Stimulated activated CD4-positive, alpha-beta T cell treated with anti-CD3 and anti-CD28 coated beads, Interleukin-4, amount 100 ng/mL, for 4 hours (primary cell): ENCODE results near the gene AP2A1.
"Not testable (repeated sequence)": the region's sequence is repeated elsewhere in the genome, so short reads cannot be mapped to it uniquely, and the experiment has no call there.

Experiments
- DNase-seq, 2 experiments: peaks; one replicate each; pipeline ENCODE4 v3.0.0-alpha.2; 2020

AP2A1 gene

DNA sequence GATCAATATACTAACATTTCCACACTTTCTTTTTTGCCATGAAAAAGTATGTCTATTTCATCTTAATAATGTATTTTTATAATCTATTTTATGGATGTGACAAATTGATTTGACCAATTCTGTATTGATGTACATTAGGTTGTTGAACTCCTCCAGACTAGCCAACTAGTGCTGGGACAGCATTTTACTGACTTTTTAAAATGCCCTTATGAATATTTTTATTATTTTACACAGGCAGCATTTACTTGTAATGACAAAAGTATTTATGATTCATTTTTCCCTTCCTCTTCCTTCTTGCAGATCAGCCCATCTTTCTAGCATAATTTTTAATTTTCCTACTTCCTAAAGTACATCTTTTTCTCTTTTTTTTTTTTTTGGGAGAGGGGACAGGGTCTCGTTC lies 47.2 kb downstream of the AP2A1 start:
- DNase-seq, result no peak

DNA sequence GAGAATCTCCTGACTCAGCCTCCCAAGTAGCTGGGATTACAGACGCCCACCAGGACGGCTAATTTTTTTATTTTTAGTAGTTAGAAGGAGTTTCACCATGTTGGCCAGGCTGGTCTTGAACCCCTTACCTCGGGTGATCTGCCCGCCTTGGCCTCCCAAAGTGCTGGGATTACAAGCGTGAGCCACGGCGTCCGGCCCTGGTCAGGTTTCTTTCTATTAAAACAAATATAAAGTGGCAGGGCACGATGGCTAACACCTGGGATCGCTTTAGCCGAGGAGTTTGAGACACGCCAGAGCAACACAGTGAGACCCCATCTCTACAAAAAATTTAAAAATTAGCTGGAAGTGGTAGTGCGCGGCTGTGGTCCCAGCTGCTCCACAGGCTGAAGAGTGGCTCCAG lies 49.8 kb downstream of the AP2A1 start:
- no peak for DNase-seq

DNA sequence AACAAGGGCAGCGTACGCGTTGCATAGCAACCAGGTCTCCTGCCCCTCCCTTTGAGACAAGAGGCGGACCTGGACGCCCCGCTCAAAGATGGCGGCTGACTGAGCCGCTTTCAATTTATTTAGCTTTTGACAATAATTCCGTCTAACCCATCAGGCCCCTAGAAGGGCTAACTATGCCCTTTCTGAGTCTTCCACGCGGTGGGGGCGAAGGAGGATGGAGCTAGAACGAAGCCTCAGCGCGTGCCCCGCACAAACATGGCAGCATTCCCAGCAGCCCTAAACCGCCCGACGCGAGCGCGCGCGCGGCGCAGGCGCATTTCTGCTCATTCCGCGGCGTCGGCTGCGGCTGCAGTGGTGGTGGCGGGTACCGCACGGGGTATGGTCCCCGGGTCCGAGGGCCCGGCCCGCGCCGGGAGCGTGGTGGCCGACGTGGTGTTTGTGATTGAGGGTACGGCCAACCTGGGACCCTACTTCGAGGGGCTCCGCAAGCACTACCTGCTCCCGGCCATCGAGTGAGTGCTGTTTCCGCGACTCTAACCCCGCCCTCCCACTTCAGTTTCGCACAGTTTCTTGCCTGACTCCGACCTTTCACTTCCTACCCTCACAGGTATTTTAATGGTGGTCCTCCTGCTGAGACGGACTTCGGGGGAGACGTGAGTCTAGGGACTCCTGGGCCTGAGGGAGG lies 51.3 kb downstream of the AP2A1 start, which contains the start of gene MED25:
Gene MED25, plus strand, starts transcription at position 326 of the 685 bp plus-strand sequence. Its CDS starts 53 bp downstream, at position 379.
- DNase-seq, result peak; percentile 80 to 83

GRCh38 chr19:49818649-49819370 lies 52.0 kb downstream of the AP2A1 start:
- no peak for DNase-seq

GRCh38 chr19:49819452-49820115 lies 52.8 kb downstream of the AP2A1 start:
- not testable (repeated sequence) for DNase-seq

DNA sequence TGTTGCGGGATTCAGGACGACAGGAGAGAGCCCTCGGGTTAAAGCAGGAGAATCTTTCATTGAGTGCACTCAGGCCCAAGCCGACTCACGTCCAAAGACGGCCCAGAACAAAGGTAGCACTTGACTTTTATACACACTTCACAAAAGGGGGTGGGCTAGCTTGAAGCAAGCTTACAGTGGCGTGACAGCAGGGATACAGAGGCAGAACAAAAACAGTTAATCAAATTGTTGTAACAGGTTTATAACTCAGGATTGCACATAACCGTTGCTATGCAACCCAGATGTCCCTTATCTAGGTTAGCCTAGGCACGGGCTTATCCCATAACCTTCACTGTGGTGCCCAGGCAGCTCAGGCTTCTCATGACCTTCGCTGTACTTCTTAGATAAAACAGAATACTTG lies 53.3 kb downstream of the AP2A1 start:
- no peak for DNase-seq

GRCh38 chr19:49823472-49823871 lies 56.7 kb downstream of the AP2A1 start:
- no peak for DNase-seq

DNA sequence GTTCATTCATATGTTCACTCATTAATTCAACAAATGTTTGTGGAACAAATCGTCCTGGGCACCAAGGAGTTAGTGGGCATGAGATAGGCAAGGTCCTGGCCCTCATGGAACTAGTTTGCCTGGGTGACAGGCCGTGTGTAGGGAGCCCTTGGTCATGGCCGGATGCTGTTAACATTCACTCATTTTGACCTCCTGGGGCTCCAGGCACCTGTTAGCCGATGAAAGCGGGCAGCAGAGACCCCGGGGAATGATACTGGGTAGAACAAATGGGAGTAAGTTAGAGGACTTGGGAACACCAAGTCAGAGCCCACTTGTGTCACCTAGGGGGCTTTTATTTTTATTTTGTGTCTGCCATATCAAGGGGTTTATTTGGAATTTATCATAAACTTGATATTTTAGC lies 57.9 kb downstream of the AP2A1 start:
- DNase-seq, result no peak

GRCh38 chr19:49827034-49827433 lies 60.2 kb downstream of the AP2A1 start:
- DNase-seq, result no peak

DNA sequence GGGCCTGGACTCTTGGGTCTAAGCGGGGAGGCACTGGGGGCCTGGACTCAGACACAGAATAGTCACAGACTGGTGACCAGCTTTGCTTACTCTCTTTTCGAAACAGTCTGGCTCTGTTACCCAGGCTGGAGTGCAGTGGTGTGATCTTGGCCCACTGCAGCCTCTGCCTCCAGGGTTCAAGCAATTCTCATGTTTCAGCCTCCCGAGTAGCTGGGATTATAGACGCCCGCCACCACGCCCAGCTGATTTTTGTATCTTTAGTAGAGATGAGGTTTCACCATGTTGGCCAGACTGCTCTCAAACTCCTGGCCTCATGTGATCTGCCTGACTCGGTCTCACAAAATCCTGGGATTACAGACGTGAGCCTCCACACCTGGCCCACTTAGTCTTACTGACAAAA lies 62.4 kb downstream of the AP2A1 start:
- DNase-seq, result no peak

GRCh38 chr19:49829721-49830120 lies 62.9 kb downstream of the AP2A1 start:
- DNase-seq, result no peak

- DNase-seq, result no peak
Measured at GRCh38 chr19:49830766-49831165, 64.0 kb downstream of the AP2A1 start.

GRCh38 chr19:49831592-49831991 lies 64.8 kb downstream of the AP2A1 start:
- no peak for DNase-seq

- DNase-seq, result no peak
Measured at GRCh38 chr19:49832556-49832955, 65.8 kb downstream of the AP2A1 start.

- DNase-seq, result no peak
Measured at GRCh38 chr19:49833599-49833998, 66.8 kb downstream of the AP2A1 start.

- DNase-seq, result no peak
Measured at GRCh38 chr19:49835562-49835961, 68.8 kb downstream of the AP2A1 start.

- DNase-seq, result no peak
Measured at GRCh38 chr19:49836176-49837008, 69.6 kb downstream of the AP2A1 start.

- DNase-seq, result no peak
Measured at GRCh38 chr19:49837009-49837310, 70.2 kb downstream of the AP2A1 start.

DNA sequence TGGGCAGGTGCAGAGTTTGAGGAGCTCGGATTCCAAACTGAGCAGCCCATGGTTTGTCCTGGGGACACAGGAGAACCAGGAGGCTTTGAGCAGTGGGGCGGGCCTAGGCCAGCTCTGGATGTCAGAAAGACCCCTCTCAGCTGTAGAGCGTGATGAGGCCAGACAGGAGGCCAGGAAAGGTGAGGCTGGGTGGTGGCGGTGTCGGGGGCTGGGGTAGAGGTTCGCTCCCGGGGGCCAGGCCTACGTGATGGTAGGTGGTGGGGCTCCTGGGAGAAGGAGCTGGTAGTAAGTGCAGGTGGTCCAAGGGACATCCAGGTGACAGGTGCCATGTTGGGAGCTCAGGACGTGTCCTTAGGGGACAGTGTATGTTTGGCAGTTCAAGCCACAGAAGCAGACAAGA lies 70.6 kb downstream of the AP2A1 start:
- DNase-seq, result no peak

DNA sequence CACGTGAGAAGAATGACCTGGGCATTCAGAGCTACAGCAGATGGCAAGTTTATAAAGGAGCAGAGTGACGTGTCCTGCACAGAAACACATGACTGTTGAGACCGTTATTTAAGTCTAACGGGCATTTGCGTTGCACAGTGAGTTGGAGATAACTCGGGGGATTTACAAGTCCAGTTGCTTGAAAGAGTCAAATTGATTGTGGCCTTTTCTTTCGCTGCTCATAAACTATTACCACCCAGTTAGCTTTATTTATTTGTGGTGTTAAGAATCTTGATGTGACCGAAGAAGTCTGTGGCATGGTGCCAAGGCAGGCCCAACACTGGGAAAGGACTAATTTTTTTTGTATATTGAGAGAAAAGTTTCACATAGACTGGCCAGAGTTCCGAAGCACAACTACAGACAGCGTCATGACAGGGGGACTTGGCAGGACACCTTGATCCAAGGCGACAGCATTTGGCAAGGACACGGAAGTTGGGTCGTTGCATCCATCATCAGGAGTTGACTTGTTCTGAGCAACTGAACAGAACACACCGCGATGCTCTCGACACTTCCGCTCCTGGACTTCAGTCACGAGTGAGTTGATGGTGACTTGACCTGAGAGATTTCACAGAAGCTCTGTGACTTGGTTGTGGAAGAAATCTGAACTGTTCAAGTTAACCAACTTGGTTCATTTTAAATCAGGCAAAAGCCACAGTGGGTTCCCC lies 72.2 kb downstream of the AP2A1 start:
- no peak for DNase-seq

DNA sequence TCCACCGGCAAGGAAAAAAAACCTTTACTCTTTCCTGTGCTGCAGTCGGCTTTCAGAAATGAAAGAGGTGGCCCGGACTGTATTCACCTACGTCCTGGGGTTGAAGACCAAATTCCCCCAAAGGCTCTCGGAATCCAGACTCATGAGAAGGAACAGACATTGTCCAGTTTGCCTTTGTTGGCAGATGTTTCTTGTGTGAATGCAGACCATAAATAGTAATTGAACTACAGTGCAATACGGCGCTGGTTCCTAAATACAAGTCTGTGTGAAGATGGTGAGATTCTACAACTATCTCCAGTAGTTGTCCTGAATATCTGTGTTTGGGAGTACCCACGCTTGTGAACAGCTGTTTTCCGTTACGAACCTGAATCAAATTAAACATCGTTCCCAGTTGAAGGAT lies 72.9 kb downstream of the AP2A1 start:
- no peak for DNase-seq

GRCh38 chr19:49840321-49840720 lies 73.5 kb downstream of the AP2A1 start:
- DNase-seq, result no peak
